HepG2 (cell line): ENCODE measurements around the gene MYO7B. TPM values are rescaled to one million over a fixed set of nuclear protein-coding genes. Genes with fewer than 3 reads are reported as not detected.

Experiments
- ATAC-seq: fragments of 200-7000 bp; cut with Tn5 transposase; 3 replicates; pipeline ENCODE4 v1.9.1; 2020; ENCODE audit warnings: mild to moderate bottlenecking, moderate library complexity
- BruUV-seq: library from RNA; stranded (reverse); fragments of 400-500 nt; replicated peaks from 2 replicates; lab custom pipeline; 2021; lab: Mats Ljungman, UMichigan
- CTCF ChIA-PET: fragments of 300-600 bp; formaldehyde crosslinking; extraction: SDS; loops from one replicate; lab custom pipeline; 2021; ENCODE audit warnings: low total read pairs, inconsistent platforms, low intra/inter-chr PET ratio; lab: Yijun Ruan, JAX
- POLR2A ChIA-PET: fragments of 350-600 bp; sonication (Branson Sonifier 250); formaldehyde crosslinking; loops from one replicate; lab custom pipeline; 2020; ENCODE audit warnings: antibody characterized with exemption, inconsistent platforms; lab: Yijun Ruan, JAX
- DNase-seq: peaks from one replicate; pipeline ENCODE4 v3.0.0-alpha.2; 2015; ENCODE audit warnings: low spot score
- FAIRE-seq: peaks from 3 replicates; lab custom pipeline; 2011; peaks lifted over from hg19 to GRCh38; lab: Jason Lieb, UNC
- H2AFZ ChIP-seq: one replicate; pipeline ENCODE4 v1.6.1; 2011; ENCODE audit warnings: low read length, inconsistent platforms
- H3K27ac ChIP-seq: fragments of 300-600 bp; 3 replicates; pipeline ENCODE4 v1.8.0; 2011; ENCODE audit warnings: mixed run types, mild to moderate bottlenecking, mixed read lengths, low read length, inconsistent platforms; ENCODE audit not compliant: insufficient read depth; ENCODE audit errors: extremely low read length
- H3K27me3 ChIP-seq, 2 experiments: fragments of 200-600 bp in 1 of 2; 2 replicates in 1 of 2; 3 replicates in 1 of 2; pipeline versions ENCODE4 v1.6.0 to v1.8.0; 2011; ENCODE audit warnings: low read length in 2 of 2, mild to moderate bottlenecking in 2 of 2, moderate library complexity in 2 of 2, inconsistent platforms in 1 of 2; ENCODE audit not compliant: insufficient read depth in 2 of 2, control insufficient read depth in 1 of 2
- H3K36me3 ChIP-seq, 2 experiments: fragments of 200-600 bp in 1 of 2; replicated peaks in 1 of 2; 2 replicates in 1 of 2; 3 replicates in 1 of 2; pipeline versions ENCODE4 v1.5.1 to v1.8.0; 2011; ENCODE audit warnings: low read length in 2 of 2, inconsistent platforms in 1 of 2; ENCODE audit not compliant: insufficient read depth in 2 of 2, control insufficient read depth in 1 of 2
- H3K4me1 ChIP-seq: 2 replicates; pipeline ENCODE4 v1.5.1; 2012; ENCODE audit warnings: low read length, inconsistent platforms; ENCODE audit not compliant: insufficient read depth
- H3K4me2 ChIP-seq: 2 replicates; pipeline ENCODE4 v1.6.0; 2011; ENCODE audit warnings: low read depth, low read length, inconsistent platforms
- H3K4me3 ChIP-seq, 3 experiments: fragments of 200-600 bp in 1 of 3; sonication (generic), shearing (Covaris generic) in 1 of 3; replicated peaks in 1 of 3; 2 replicates each; pipeline ENCODE4 v1.5.1; 2011 to 2016; ENCODE audit warnings: low read length in 3 of 3, inconsistent platforms in 2 of 3, low read depth in 2 of 3, mild to moderate bottlenecking in 2 of 3, control low read depth in 1 of 3, mixed read lengths in 1 of 3; ENCODE audit not compliant: insufficient read depth in 1 of 3
- H3K79me2 ChIP-seq: one replicate; pipeline ENCODE4 v1.6.1; 2011; ENCODE audit warnings: low read length, inconsistent platforms; ENCODE audit not compliant: insufficient read depth
- H3K9ac ChIP-seq: 2 replicates; pipeline ENCODE4 v1.6.0; 2011; ENCODE audit warnings: mild to moderate bottlenecking, low read depth, low read length, inconsistent platforms; ENCODE audit not compliant: insufficient read depth
- H3K9me3 ChIP-seq: 2 replicates; pipeline ENCODE4 v1.5.1; 2012; ENCODE audit warnings: mild to moderate bottlenecking, low read length
- H4K20me1 ChIP-seq: 2 replicates; pipeline ENCODE4 v1.6.0; 2011; ENCODE audit warnings: inconsistent platforms, mild to moderate bottlenecking, low read length, moderate library complexity; ENCODE audit not compliant: insufficient read depth
- HOXA7 ChIP-seq: sonication (generic); formaldehyde crosslinking; IDR thresholded peaks from 2 replicates; pipeline ENCODE4 v1.8.1; 2022; ENCODE audit warnings: mild to moderate bottlenecking, missing genetic modification reagents, moderate library complexity
- MTF1 ChIP-seq: sonication (generic); formaldehyde crosslinking; IDR thresholded peaks from 2 replicates; pipeline ENCODE4 v1.5.0; 2020; ENCODE audit warnings: missing genetic modification reagents
- MXD3 ChIP-seq: IDR thresholded peaks from 2 replicates; pipeline ENCODE4 v1.6.1; 2016; ENCODE audit warnings: mild to moderate bottlenecking, missing biosample characterization, missing genetic modification reagents
- ZBED4 ChIP-seq: sonication (generic); formaldehyde crosslinking; IDR thresholded peaks from 2 replicates; pipeline ENCODE4 v1.4.0; 2020; ENCODE audit warnings: missing genetic modification reagents, borderline replicate concordance
- ZNF253 ChIP-seq: sonication (generic); formaldehyde crosslinking; IDR thresholded peaks from 2 replicates; pipeline ENCODE4 v1.8.0; 2022; ENCODE audit warnings: mild to moderate bottlenecking, missing genetic modification reagents, borderline replicate concordance
- ZNF607 ChIP-seq: sonication (generic); formaldehyde crosslinking; IDR thresholded peaks from 2 replicates; pipeline ENCODE4 v1.5.1; 2020; ENCODE audit warnings: missing genetic modification reagents, mild to moderate bottlenecking, borderline replicate concordance
- ZNF761 ChIP-seq: sonication (generic); formaldehyde crosslinking; conservative IDR thresholded peaks from 2 replicates; pipeline ENCODE4 v1.4.0; 2020; ENCODE audit warnings: mild to moderate bottlenecking, missing genetic modification reagents
- WGBS: methylation state at CpG from one replicate; pipeline ENCODE4 v1.1.6; 2017; ENCODE audit warnings: low lambda C conversion rate; 5-methylcytosine and 5-hydroxymethylcytosine counted together
- in situ Hi-C: cut with HindIII; loops from 2 replicates; pipeline ENCODE4 v1.10.0; 2017; ENCODE audit warnings: low pct_unique_long_range_greater_than_20kb; ENCODE audit not compliant: extremely low pct_ligation_motif_present
- intact Hi-C: fragments of 100-400 bp; cut with micrococcal nuclease; formaldehyde crosslinking; loops from one replicate; pipeline ENCODE4 v1.10.0; 2022; ENCODE audit not compliant: unreplicated experiment
- polyA plus RNA-seq, 8 experiments: library from polyadenylated mRNA; depleted of rRNA in 3 of 8; stranded (reverse) in 7 of 8; unstranded in 1 of 8; fragments of >200 nt; fragmentation: Illumina TruSeq in 4 of 8; extraction: Trizol in 4 of 8; gene quantifications; 2 replicates each; pipeline versions ENCODE4 v1.2.1 to v1.2.3, GENCODE V29; 2011 to 2016; ENCODE audit warnings: low read depth in 4 of 8, missing spikeins in 1 of 8, mixed read lengths in 1 of 8; ENCODE audit not compliant: insufficient read depth in 1 of 8
- total RNA-seq, 5 experiments: library from RNA; depleted of rRNA; stranded (reverse); fragments of >200 nt; fragmentation: Illumina TruSeq; extraction: Trizol; gene quantifications; 2 replicates each; pipeline ENCODE4 v1.2.3, GENCODE V29; 2016; ENCODE audit warnings: low read depth in 1 of 5
- TF ChIP-seq, protein P1 (sequence below): sonication (generic); formaldehyde crosslinking; conservative IDR thresholded peaks from 2 replicates; pipeline ENCODE4 v1.8.0; 2022; ENCODE audit warnings: missing genetic modification reagents
- TF ChIP-seq, protein P2 (sequence below): sonication (generic); formaldehyde crosslinking; IDR thresholded peaks from 2 replicates; pipeline ENCODE4 v1.5.1; 2020; ENCODE audit warnings: missing genetic modification reagents, mild to moderate bottlenecking, borderline replicate concordance

MYO7B gene
- total and polyA plus RNA-seq, 2 of the 13 experiments (the other 11 are each of a cell fraction or from before 2014, with no cell fraction given): not detected

GRCh38 chr2:127612111-127612822 is 76.8 kb downstream of the MYO7B start:
- Histone ChIP-seq H3K79me2 (no peaks in the 10 kb centered on the region), H3K9me3 (no peaks in the 10 kb centered on the region), H3K4me1 (no peaks in the 10 kb centered on the region), H3K4me2 (no peak overlapping the region), H3K27ac (no peak overlapping the region), H2AFZ (no peak overlapping the region), H3K4me3 (no peak overlapping the region), H3K27me3 (peaks cover 14 to 98% of the 10 kb centered on the region in 2 experiments), H4K20me1 (no peaks in the 10 kb centered on the region), H3K9ac (no peak overlapping the region), H3K36me3 (no peaks in the 10 kb centered on the region)
- TF ChIP-seq MXD3 (CRISPR knock-in tag): no peak
- intact Hi-C loops: no loop called here
- BruUV-seq: no TSS peak
- CTCF ChIA-PET: no interaction called here
- DNase-seq (no peak), ATAC-seq (no peak), FAIRE-seq (no peak)
- in situ Hi-C loops: no loop called here
- POLR2A ChIA-PET: no interaction called here
- WGBS: 33% methylated on average over 9 of the region's 13 CpGs

GRCh38 chr2:127614246-127614645 is 78.8 kb downstream of the MYO7B start:
- intact Hi-C loops: no loop called here
- H3K9me3 ChIP-seq: no peaks in the 10 kb centered on the region
- no peak overlapping the region for H2AFZ ChIP-seq
- H3K4me1 ChIP-seq: no peaks in the 10 kb centered on the region
- no peak overlapping the region for H3K27ac ChIP-seq
- H3K27me3 ChIP-seq: peaks cover 12 to 85% of the 10 kb centered on the region in 2 experiments
- ATAC-seq: no peak
- H4K20me1 ChIP-seq: no peaks in the 10 kb centered on the region
- ChIA-PET POLR2A (no interaction called here), CTCF (no interaction called here)
- 5% methylated on average over 2 of the region's 2 CpGs for WGBS
- no peak overlapping the region for H3K4me2 ChIP-seq
- in situ Hi-C loops: no loop called here
- no peak for DNase-seq
- BruUV-seq: no TSS peak
- H3K36me3 ChIP-seq: no peaks in the 10 kb centered on the region
- FAIRE-seq: no peak
- no peak overlapping the region for H3K4me3 ChIP-seq
- no peak overlapping the region for H3K9ac ChIP-seq
- no peaks in the 10 kb centered on the region for H3K79me2 ChIP-seq
- no peak for TF ChIP-seq ZNF253 (CRISPR knock-in tag)
- no peak for TF ChIP-seq ZNF761
- no peak for TF ChIP-seq ZNF607 (CRISPR knock-in tag)
- TF ChIP-seq MTF1 (CRISPR knock-in tag): no peak
- TF ChIP-seq, protein P1, sequence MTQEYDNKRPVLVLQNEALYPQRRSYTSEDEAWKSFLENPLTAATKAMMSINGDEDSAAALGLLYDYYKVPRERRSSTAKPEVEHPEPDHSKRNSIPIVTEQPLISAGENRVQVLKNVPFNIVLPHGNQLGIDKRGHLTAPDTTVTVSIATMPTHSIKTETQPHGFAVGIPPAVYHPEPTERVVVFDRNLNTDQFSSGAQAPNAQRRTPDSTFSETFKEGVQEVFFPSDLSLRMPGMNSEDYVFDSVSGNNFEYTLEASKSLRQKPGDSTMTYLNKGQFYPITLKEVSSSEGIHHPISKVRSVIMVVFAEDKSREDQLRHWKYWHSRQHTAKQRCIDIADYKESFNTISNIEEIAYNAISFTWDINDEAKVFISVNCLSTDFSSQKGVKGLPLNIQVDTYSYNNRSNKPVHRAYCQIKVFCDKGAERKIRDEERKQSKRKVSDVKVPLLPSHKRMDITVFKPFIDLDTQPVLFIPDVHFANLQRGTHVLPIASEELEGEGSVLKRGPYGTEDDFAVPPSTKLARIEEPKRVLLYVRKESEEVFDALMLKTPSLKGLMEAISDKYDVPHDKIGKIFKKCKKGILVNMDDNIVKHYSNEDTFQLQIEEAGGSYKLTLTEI (CRISPR knock-in tag): no peak
- TF ChIP-seq HOXA7 (CRISPR knock-in tag): no peak
- TF ChIP-seq, protein P2, sequence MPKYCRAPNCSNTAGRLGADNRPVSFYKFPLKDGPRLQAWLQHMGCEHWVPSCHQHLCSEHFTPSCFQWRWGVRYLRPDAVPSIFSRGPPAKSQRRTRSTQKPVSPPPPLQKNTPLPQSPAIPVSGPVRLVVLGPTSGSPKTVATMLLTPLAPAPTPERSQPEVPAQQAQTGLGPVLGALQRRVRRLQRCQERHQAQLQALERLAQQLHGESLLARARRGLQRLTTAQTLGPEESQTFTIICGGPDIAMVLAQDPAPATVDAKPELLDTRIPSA (CRISPR knock-in tag): no peak
- TF ChIP-seq ZBED4 (CRISPR knock-in tag): no peak
